HCT116 (cell line): ENCODE measurements around the gene SPATA21. TPM values are rescaled to one million over a fixed set of nuclear protein-coding genes. Genes with fewer than 3 reads are reported as not detected.

Experiments used
- ATAC-seq: fragments of 200-7000 bp; cut with Tn5 transposase; 2 replicates; pipeline ENCODE4 v1.9.1; 2020; ENCODE audit warnings: mild to moderate bottlenecking, moderate library complexity
- BruUV-seq: library from RNA; stranded (reverse); fragments of 400-500 nt; replicated peaks from 2 replicates; lab custom pipeline; 2021; lab: Mats Ljungman, UMichigan
- CTCF ChIA-PET: fragments of 300-600 bp; sonication (Branson Sonifier 250); formaldehyde crosslinking; loops from one replicate; lab custom pipeline; 2021; ENCODE audit warnings: antibody characterized with exemption; lab: Charles Lee
- POLR2A ChIA-PET: fragments of 300-600, 350-600 bp; sonication (Branson Sonifier 250); formaldehyde crosslinking; loops from one replicate; lab custom pipeline; 2021; ENCODE audit warnings: antibody characterized with exemption; lab: Charles Lee
- RAD21 ChIA-PET, 2 experiments: fragments of 300-600 bp; sonication (Branson Sonifier 250); formaldehyde crosslinking; loops; one replicate each; lab custom pipeline; 2023; ENCODE audit warnings: low total read pairs in 2 of 2; ENCODE audit not compliant: uncharacterized antibody in 2 of 2, unreplicated experiment in 2 of 2, low non-redundant PET in 1 of 2; lab: Charles Lee
- DNase-seq: peaks from one replicate; pipeline ENCODE4 v3.0.0-alpha.2; 2010; ENCODE audit warnings: low read depth, low spot score
- H2AFZ ChIP-seq: fragments of 200-600 bp; shearing (Covaris generic), sonication (generic); 2 replicates; pipeline ENCODE4 v1.6.1; 2017; ENCODE audit warnings: low read depth, mixed run types, mixed read lengths, antibody characterized with exemption, low read length; ENCODE audit not compliant: poor library complexity, severe bottlenecking
- H3K27ac ChIP-seq: 2 replicates; pipeline ENCODE4 v1.5.1; 2012; ENCODE audit warnings: low read depth, low read length
- H3K27me3 ChIP-seq: fragments of 200-600 bp; sonication (generic); 2 replicates; pipeline ENCODE4 v1.6.1; 2016; ENCODE audit warnings: mixed run types, low read length, mixed read lengths; ENCODE audit not compliant: insufficient read depth
- H3K36me3 ChIP-seq, 2 experiments: fragments of 200-500 bp in 1 of 2; fragments of 200-600 bp in 1 of 2; sonication (Bioruptor generic) in 1 of 2; sonication (generic) in 1 of 2; 2 replicates each; pipeline versions ENCODE4 v1.5.1 to v1.6.1; 2014 to 2016; ENCODE audit warnings: low read length in 2 of 2, inconsistent platforms in 1 of 2, mixed read lengths in 1 of 2, mixed run types in 1 of 2; ENCODE audit not compliant: insufficient read depth in 2 of 2, control insufficient read depth in 1 of 2
- H3K4me1 ChIP-seq, 2 experiments: fragments of 200-600 bp in 1 of 2; sonication (generic) in 1 of 2; 2 replicates each; pipeline versions ENCODE4 v1.5.1 to v1.6.1; 2012 to 2017; ENCODE audit warnings: low read length in 2 of 2, inconsistent platforms in 1 of 2, mild to moderate bottlenecking in 1 of 2, mixed read lengths in 1 of 2, mixed run types in 1 of 2, moderate library complexity in 1 of 2; ENCODE audit not compliant: insufficient read depth in 2 of 2, control insufficient read depth in 1 of 2
- H3K4me2 ChIP-seq: fragments of 200-600 bp; sonication (generic); 2 replicates; pipeline ENCODE4 v1.6.1; 2017; ENCODE audit warnings: mixed run types, low read length, mixed read lengths
- H3K4me3 ChIP-seq, 2 experiments: fragments of 200-600 bp in 1 of 2; sonication (generic) in 1 of 2; replicated peaks in 1 of 2; 2 replicates each; pipeline ENCODE4 v1.5.1; 2011 to 2016; ENCODE audit warnings: low read length in 2 of 2, control low read depth in 1 of 2, low read depth in 1 of 2, mild to moderate bottlenecking in 1 of 2, mixed read lengths in 1 of 2, mixed run types in 1 of 2
- H3K79me2 ChIP-seq: fragments of 200-600 bp; sonication (generic); 2 replicates; pipeline ENCODE4 v1.6.1; 2017; ENCODE audit warnings: mild to moderate bottlenecking, mixed run types, low read length, moderate library complexity, mixed read lengths; ENCODE audit not compliant: insufficient read depth
- H3K9ac ChIP-seq: fragments of 200-600 bp; sonication (generic); 2 replicates; pipeline ENCODE4 v1.6.1; 2016; ENCODE audit warnings: low read length, mixed read lengths
- H3K9me2 ChIP-seq: fragments of 200-600 bp; sonication (generic), shearing (Covaris generic); 2 replicates; pipeline ENCODE4 v1.6.1; 2017; ENCODE audit warnings: mixed run types, mild to moderate bottlenecking, moderate library complexity; ENCODE audit not compliant: insufficient read depth
- H3K9me3 ChIP-seq, 2 experiments: fragments of 200-500 bp in 1 of 2; fragments of 200-600 bp in 1 of 2; sonication (Bioruptor generic) in 1 of 2; sonication (generic) in 1 of 2; 2 replicates each; pipeline ENCODE4 v1.6.1; 2014 to 2017; ENCODE audit warnings: low read length in 2 of 2, mixed read lengths in 2 of 2, inconsistent platforms in 1 of 2, low read depth in 1 of 2, mild to moderate bottlenecking in 1 of 2, mixed run types in 1 of 2, moderate library complexity in 1 of 2; ENCODE audit not compliant: control insufficient read depth in 1 of 2, insufficient read depth in 1 of 2
- H4K20me1 ChIP-seq: fragments of 200-600 bp; sonication (generic), shearing (Covaris generic); 2 replicates; pipeline ENCODE4 v1.6.1; 2017; ENCODE audit warnings: mixed run types, mild to moderate bottlenecking, moderate library complexity; ENCODE audit not compliant: insufficient read depth
- ATF3 ChIP-seq: IDR thresholded peaks from 2 replicates; pipeline ENCODE4 v1.6.1; 2012
- CEBPB ChIP-seq: IDR thresholded peaks from 2 replicates; pipeline ENCODE4 v1.6.1; 2012; ENCODE audit warnings: low read depth
- CTCF ChIP-seq, 3 experiments: fragments of 200-600 bp in 1 of 3; sonication (generic) in 1 of 3; IDR thresholded peaks in 2 of 3; conservative IDR thresholded peaks in 1 of 3; 2 replicates each; pipeline ENCODE4 v1.5.1; 2012 to 2017; ENCODE audit warnings: low read depth in 2 of 3, low read length in 2 of 3, antibody characterized with exemption in 1 of 3, borderline replicate concordance in 1 of 3, control low read depth in 1 of 3, mild to moderate bottlenecking in 1 of 3, mixed read lengths in 1 of 3, mixed run types in 1 of 3, moderate library complexity in 1 of 3; ENCODE audit not compliant: insufficient read depth in 1 of 3
- EGR1 ChIP-seq: IDR thresholded peaks from 2 replicates; pipeline ENCODE4 v1.6.1; 2012; ENCODE audit warnings: low read depth
- ELF1 ChIP-seq: IDR thresholded peaks from 2 replicates; pipeline ENCODE4 v1.6.1; 2012; ENCODE audit warnings: low read depth, borderline replicate concordance
- EZH2 ChIP-seq: fragments of 200-600 bp; sonication (generic); IDR thresholded peaks from 2 replicates; pipeline ENCODE4 v1.6.1; 2017; ENCODE audit warnings: antibody characterized with exemption, mixed run types
- FOSL1 ChIP-seq: IDR thresholded peaks from 2 replicates; pipeline ENCODE4 v1.6.1; 2012; ENCODE audit warnings: low read depth
- JUND ChIP-seq: IDR thresholded peaks from 2 replicates; pipeline ENCODE4 v1.6.1; 2012
- POLR2A ChIP-seq: IDR thresholded peaks from 2 replicates; pipeline ENCODE4 v1.7.0; 2011; ENCODE audit warnings: borderline replicate concordance; ENCODE audit not compliant: insufficient read depth, insufficient read length; ENCODE audit errors: extremely low read depth
- POLR2AphosphoS5 ChIP-seq: IDR thresholded peaks from 2 replicates; pipeline ENCODE4 v1.6.1; 2011; ENCODE audit warnings: mild to moderate bottlenecking, low read depth, low read length, moderate library complexity
- REST ChIP-seq: IDR thresholded peaks from 2 replicates; pipeline ENCODE4 v1.6.1; 2012; ENCODE audit warnings: low read depth
- SIN3A ChIP-seq: IDR thresholded peaks from 2 replicates; pipeline ENCODE4 v1.6.1; 2012; ENCODE audit warnings: low read depth
- SP1 ChIP-seq: IDR thresholded peaks from 2 replicates; pipeline ENCODE4 v1.6.1; 2012; ENCODE audit warnings: low read depth
- SRF ChIP-seq: IDR thresholded peaks from 2 replicates; pipeline ENCODE4 v1.6.1; 2012; ENCODE audit warnings: low read depth
- TCF7L2 ChIP-seq: IDR thresholded peaks from 2 replicates; pipeline ENCODE4 v1.7.0; 2011; ENCODE audit warnings: borderline replicate concordance, inconsistent platforms; ENCODE audit not compliant: insufficient read depth, insufficient read length; ENCODE audit errors: extremely low read depth
- ZBTB33 ChIP-seq: IDR thresholded peaks from 2 replicates; pipeline ENCODE4 v1.6.1; 2011; ENCODE audit warnings: mild to moderate bottlenecking, low read length, moderate library complexity; ENCODE audit not compliant: insufficient replicate concordance; ENCODE audit errors: extremely low read depth
- ZFX ChIP-seq: fragments of 450-650 bp; IDR thresholded peaks from 2 replicates; pipeline ENCODE4 v1.6.1; 2017
- ZNF274 ChIP-seq: fragments of 200-500 bp; sonication (Bioruptor generic); IDR thresholded peaks from 2 replicates; pipeline ENCODE4 v1.6.1; 2014; ENCODE audit warnings: mild to moderate bottlenecking, low read depth, low read length, inconsistent platforms
- intact Hi-C: fragments of 100-400 bp; cut with micrococcal nuclease; formaldehyde crosslinking; loops from 2 replicates; pipeline ENCODE4 v1.10.0; 2022
- total RNA-seq: library from RNA; stranded (reverse); gene quantifications from one replicate; pipeline ENCODE4 v1.2.1, GENCODE V29; 2021; ENCODE audit not compliant: unreplicated experiment

The SPATA21 gene
- total RNA-seq, 1 experiment from 2014 or later: not detected

GRCh38 chr1:16380868-16381267 is 56.4 kb downstream of the SPATA21 start:
- TF ChIP-seq ZNF274: no peak
- TF ChIP-seq FOSL1: no peak
- no peak for TF ChIP-seq SRF
- no peak for TF ChIP-seq REST
- TF ChIP-seq ZFX: no peak
- TF ChIP-seq POLR2A: no peak
- TF ChIP-seq POLR2AphosphoS5: no peak
- no peak for TF ChIP-seq SIN3A
- no peak for TF ChIP-seq TCF7L2
- TF ChIP-seq CEBPB: no peak
- TF ChIP-seq SP1: no peak
- TF ChIP-seq ELF1: no peak
- no peak for TF ChIP-seq EGR1
- no peak for TF ChIP-seq ATF3
- no peak for TF ChIP-seq JUND
- no peak for TF ChIP-seq EZH2
- TF ChIP-seq CTCF (IDR thresholded peaks at IDR 0.05 in 2 of 3, conservative IDR thresholded peaks at IDR 0.05 in 1 of 3; ENCODE audit: borderline replicate concordance in 1 of 3, insufficient read depth in 1 of 3, low read depth in 2 of 3, low read length in 2 of 3): no peak
- no peak for TF ChIP-seq ZBTB33
- Histone ChIP-seq H3K9ac (no peak overlapping the region), H3K27ac (no peak overlapping the region), H3K36me3 (0 out of 4 replicates have a peak, but pooled peaks cover 0 to 4% of the 10 kb centered on the region in 2 experiments), H3K4me3 (no peak overlapping the region), H4K20me1 (peaks cover 11% of the 10 kb centered on the region; the same call in 1 of the 2 replicates), H3K4me1 (peaks cover 10 to 39% of the 10 kb centered on the region in 2 experiments), H3K79me2 (peaks cover 100% of the 10 kb centered on the region), H3K4me2 (no peak overlapping the region), H3K9me3 (no peaks in the 10 kb centered on the region), H3K27me3 (no peaks in the 10 kb centered on the region), H3K9me2 (no peaks in the 10 kb centered on the region), H2AFZ (no peak overlapping the region)
- DNase-seq (no peak), ATAC-seq (no peak)
- BruUV-seq: no TSS peak
- RAD21 ChIA-PET: no interaction called here
- intact Hi-C loops: no loop called here
- CTCF ChIA-PET: no interaction called here
- POLR2A ChIA-PET: no interaction called here
